Ovary (tissue), 3 donors: Measurements from ENCODE around the gene WSB1.

Source experiments
- EP300 ChIP-seq: sonication (generic); formaldehyde crosslinking; IDR thresholded peaks from one replicate; pipeline ENCODE4 v1.6.1; 2017; ENCODE audit warnings: antibody characterized with exemption
- POLR2A ChIP-seq: fragments of 450-650 bp; IDR thresholded peaks from one replicate; pipeline ENCODE4 v1.6.1; 2017; ENCODE audit warnings: antibody characterized with exemption, mild to moderate bottlenecking, moderate library complexity
- TF ChIP-seq, protein P1 (sequence below), 3 donors: fragments of 450-650 bp in 2 of 3; fragments of 200-600 bp in 1 of 3; IDR thresholded peaks; one replicate each; pipeline versions ENCODE4 v1.5.1 to v1.8.0; 2016 to 2022; ENCODE audit warnings: antibody characterized with exemption in 3 of 3, mild to moderate bottlenecking in 1 of 3
- donor health status: DM: no; HTN: no; CAD: no.

GRCh38 chr17:27284811-27285415 lies 9.0 kb upstream of the WSB1 start:
- TF ChIP-seq, protein P1, sequence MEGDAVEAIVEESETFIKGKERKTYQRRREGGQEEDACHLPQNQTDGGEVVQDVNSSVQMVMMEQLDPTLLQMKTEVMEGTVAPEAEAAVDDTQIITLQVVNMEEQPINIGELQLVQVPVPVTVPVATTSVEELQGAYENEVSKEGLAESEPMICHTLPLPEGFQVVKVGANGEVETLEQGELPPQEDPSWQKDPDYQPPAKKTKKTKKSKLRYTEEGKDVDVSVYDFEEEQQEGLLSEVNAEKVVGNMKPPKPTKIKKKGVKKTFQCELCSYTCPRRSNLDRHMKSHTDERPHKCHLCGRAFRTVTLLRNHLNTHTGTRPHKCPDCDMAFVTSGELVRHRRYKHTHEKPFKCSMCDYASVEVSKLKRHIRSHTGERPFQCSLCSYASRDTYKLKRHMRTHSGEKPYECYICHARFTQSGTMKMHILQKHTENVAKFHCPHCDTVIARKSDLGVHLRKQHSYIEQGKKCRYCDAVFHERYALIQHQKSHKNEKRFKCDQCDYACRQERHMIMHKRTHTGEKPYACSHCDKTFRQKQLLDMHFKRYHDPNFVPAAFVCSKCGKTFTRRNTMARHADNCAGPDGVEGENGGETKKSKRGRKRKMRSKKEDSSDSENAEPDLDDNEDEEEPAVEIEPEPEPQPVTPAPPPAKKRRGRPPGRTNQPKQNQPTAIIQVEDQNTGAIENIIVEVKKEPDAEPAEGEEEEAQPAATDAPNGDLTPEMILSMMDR (IDR thresholded peaks at IDR 0.05) = no peak
- TF ChIP-seq POLR2A (no peak), EP300 (no peak)
